UCSD-AML1 (cell line): ENCODE measurements around the gene EMP3.
"Not testable (repeated sequence)": the region's sequence is repeated elsewhere in the genome, so short reads cannot be mapped to it uniquely, and the experiment has no call there.

Experiments used
- DNase-seq: peaks from one replicate; lab custom pipeline; 2025; ENCODE audit not compliant: unreplicated experiment; lab: John Stamatoyannopoulos, UW

The EMP3 gene

GRCh38 chr19:48325265-48325910 is at the start of gene EMP3:
Gene EMP3 (plus strand): TSS chr19:48325552. CDS start chr19:48326845, 1,293 bp downstream.
- peak; percentile 69 for DNase-seq

GRCh38 chr19:48279747-48280146 is 45.6 kb upstream of the EMP3 start:
- DNase-seq, result no peak

GRCh38 chr19:48283908-48284307 is 41.4 kb upstream of the EMP3 start:
- no peak for DNase-seq

GRCh38 chr19:48284896-48285295 is 40.5 kb upstream of the EMP3 start:
- no peak for DNase-seq

GRCh38 chr19:48287748-48288147 is 37.6 kb upstream of the EMP3 start:
- no peak for DNase-seq

- DNase-seq, result no peak
Measured at GRCh38 chr19:48290401-48290770, 35.0 kb upstream of the EMP3 start.

GRCh38 chr19:48290771-48291488 is 34.4 kb upstream of the EMP3 start:
- peak; percentile 70 for DNase-seq

GRCh38 chr19:48291489-48291815 is 33.9 kb upstream of the EMP3 start:
- DNase-seq, result not testable (repeated sequence)

GRCh38 chr19:48292798-48293197 is 32.6 kb upstream of the EMP3 start:
- DNase-seq, result no peak

GRCh38 chr19:48295458-48295857 is 29.9 kb upstream of the EMP3 start:
- DNase-seq, result no peak

GRCh38 chr19:48296963-48297734 is 28.2 kb upstream of the EMP3 start:
- DNase-seq, result no peak

GRCh38 chr19:48297975-48298374 is 27.4 kb upstream of the EMP3 start:
- DNase-seq, result no peak

GRCh38 chr19:48301886-48302599 is 23.3 kb upstream of the EMP3 start:
- no peak for DNase-seq

- no peak for DNase-seq
Measured at GRCh38 chr19:48302600-48302959, 22.8 kb upstream of the EMP3 start.

- no peak for DNase-seq
Measured at GRCh38 chr19:48303367-48303766, 22.0 kb upstream of the EMP3 start.

GRCh38 chr19:48303866-48304265 is 21.5 kb upstream of the EMP3 start:
- no peak for DNase-seq

GRCh38 chr19:48308631-48309586 is 16.4 kb upstream of the EMP3 start:
- DNase-seq, result peak; percentile 28

- not testable (repeated sequence) for DNase-seq
Measured at GRCh38 chr19:48309731-48310130, 15.6 kb upstream of the EMP3 start.

- DNase-seq, result no peak
Measured at GRCh38 chr19:48310227-48310626, 15.1 kb upstream of the EMP3 start.

GRCh38 chr19:48311384-48311783 is 14.0 kb upstream of the EMP3 start:
- no peak for DNase-seq
